Left cardiac atrium (tissue), 4 donors: ENCODE results near the gene SLC9A7. TPM values are rescaled to one million over a fixed set of nuclear protein-coding genes. Genes with fewer than 3 reads are reported as not detected.
"Not testable (repeated sequence)": the region's sequence is repeated elsewhere in the genome, so short reads cannot be mapped to it uniquely, and the experiment has no call there.

Source experiments
- ATAC-seq, 2 donors: fragments of 200-7000 bp; cut with Tn5 transposase; one replicate each; pipeline ENCODE4 v1.9.1; 2020; ENCODE audit warnings: mild to moderate bottlenecking in 2 of 2, moderate library complexity in 2 of 2
- DNase-seq: peaks from one replicate; pipeline ENCODE4 v3.0.0-alpha.2; 2020
- intact Hi-C, 2 donors: fragments of 100-400 bp; cut with DNase I; formaldehyde crosslinking; loops; one replicate each; pipeline versions ENCODE4 v1.14.1 to v1.15.1; 2022 to 2023
- total RNA-seq, 2 donors: library from RNA; stranded (reverse); fragmentation: NEBNext Ultra II Directional; extraction: Animal tissue kit (Norgen Biotek cat#: 25700); gene quantifications; one replicate each; pipeline ENCODE4 v1.2.1, GENCODE V29; 2021
- donor health status: DM: no; HTN: yes; CAD: no.
- donor health status: DM: no; HTN: yes; CAD: no; lungs with severe emphysema.
- donor health status: DM: yes; HTN: yes; CAD: no.
- donor health status: Dilated cardiomyopathy.

The SLC9A7 gene
- total RNA-seq, 2 donors from 2014 or later = 4.0 to 4.8 TPM

DNA sequence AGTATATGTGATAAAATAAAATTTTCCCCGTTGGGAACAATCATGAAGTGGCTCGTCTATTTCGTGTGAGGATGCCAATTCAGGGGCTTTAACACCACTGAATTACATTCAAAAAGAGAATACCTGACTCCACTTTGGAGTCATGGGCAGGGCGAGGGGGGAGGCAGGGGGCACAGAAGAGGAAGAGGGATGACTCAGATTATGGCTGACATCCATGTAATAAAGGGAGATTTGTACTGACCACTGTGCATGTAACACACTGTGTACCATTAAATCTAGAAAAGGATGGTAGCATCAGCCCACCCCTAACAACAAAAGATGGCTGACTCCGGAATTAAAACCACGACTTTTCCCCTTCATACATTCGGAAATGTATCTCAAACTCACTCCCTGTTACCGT is 1.3 kb downstream of the SLC9A7 start:
- no peak for DNase-seq
- intact Hi-C loops = no loop called here
- no peak for ATAC-seq

DNA sequence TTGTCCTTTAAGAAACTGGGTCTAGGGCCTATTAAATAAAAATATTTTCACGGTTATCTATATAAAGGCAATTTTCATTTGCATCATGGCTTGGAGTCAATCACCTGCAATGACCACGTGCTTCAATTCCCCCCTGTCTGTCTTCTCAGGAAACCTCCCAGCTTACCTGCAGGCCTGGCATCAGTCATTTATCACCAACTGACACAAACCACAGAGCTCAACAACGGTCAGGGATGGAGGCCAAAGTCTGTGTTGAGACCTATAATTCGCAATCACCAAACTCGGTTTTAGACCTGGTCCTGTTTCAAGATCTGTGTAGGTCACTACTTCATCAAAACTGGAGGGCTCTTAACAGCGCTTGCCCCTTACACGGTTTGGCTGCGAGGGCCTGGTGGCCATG is 1.9 kb downstream of the SLC9A7 start:
- intact Hi-C loops = no loop called here

DNA sequence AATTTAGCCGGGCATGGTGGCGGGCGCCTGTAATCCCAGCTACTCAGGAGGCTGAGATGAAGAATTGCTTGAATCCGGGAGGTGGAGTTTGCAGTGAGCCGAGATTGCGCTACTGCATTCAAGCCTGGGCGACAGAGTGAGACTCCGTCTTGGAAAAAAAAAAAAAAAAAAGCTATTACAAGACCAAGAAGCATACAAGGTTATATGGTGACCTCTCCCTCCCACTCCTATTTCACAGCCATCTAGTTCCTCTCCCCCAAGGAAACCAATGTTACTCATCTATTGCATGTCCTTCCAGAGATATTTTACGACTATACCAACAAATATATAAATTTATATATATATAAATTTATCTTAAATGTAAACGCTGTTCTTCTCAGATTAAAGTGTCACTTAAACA is 3.2 kb downstream of the SLC9A7 start:
- ATAC-seq = no peak
- intact Hi-C loops = no loop called here

More for the DNA sequence above, 1.9 kb downstream of the SLC9A7 start:
- no peak for DNase-seq
- no peak for ATAC-seq

DNA sequence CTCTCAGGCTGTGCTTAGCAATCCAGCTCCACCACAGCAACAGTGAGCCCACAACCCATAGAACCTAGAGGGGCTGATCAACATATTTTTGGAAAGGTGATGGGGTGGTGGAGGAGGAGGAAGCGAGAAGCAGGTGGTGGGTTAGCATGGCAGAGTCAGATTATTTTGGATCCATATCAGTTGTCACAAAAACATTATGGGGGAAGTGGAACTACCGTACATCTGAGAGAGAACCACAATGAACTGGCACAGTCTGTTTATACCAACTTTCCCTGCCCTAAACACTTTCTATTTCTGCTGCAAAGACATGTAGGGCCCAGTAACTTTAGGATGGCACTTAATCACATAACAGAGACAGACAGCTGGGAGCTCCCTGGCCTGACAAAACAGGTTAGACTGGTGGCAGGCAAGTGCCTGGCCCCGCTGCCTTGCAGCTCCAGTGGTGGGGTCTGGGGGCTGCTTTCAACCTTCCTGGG is 4.3 kb downstream of the SLC9A7 start:
- DNase-seq (no peak), ATAC-seq (no peak)
- intact Hi-C loops = no loop called here

More for the DNA sequence above, 3.2 kb downstream of the SLC9A7 start:
- DNase-seq = no peak

DNA sequence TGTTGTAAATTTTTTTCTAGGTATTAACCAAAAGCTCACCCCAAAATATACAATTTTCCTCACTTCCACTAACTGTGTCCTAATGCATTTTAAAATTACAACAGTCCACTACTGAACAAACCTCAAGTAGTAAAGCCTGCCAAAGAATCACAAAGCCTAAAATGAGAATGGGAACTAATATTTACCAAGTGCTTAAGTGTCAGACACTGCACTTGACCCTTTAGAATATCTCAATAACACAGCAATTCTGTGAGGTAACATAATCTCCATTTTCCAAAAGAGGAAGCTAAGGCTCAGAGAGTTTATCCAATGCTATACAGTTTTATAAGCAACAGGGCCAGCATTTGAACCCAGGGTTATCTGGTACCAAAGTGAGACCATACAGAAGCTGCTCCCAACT is 4.9 kb downstream of the SLC9A7 start:
- intact Hi-C loops = no loop called here
- DNase-seq (no peak), ATAC-seq (no peak)

DNA sequence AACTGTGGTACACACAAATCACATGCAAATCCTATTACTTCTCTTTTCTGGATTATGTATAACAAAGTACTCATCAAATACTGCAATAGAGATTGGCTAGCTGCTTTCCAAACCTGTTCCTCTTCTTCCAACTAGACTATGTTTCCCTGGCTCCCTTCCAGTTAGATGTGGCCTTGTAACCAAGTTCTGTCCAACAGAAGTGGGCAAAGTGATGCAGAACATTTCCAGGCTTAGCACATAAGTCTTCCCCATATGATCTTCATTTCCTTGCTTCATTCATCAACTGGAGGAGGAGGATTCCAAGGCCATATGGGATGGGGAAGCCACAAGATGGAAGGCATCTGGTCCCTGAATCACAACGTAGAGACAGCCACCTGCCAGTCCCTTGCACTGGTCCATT is 8.0 kb downstream of the SLC9A7 start:
- no peak for DNase-seq
- intact Hi-C loops = no loop called here

DNA sequence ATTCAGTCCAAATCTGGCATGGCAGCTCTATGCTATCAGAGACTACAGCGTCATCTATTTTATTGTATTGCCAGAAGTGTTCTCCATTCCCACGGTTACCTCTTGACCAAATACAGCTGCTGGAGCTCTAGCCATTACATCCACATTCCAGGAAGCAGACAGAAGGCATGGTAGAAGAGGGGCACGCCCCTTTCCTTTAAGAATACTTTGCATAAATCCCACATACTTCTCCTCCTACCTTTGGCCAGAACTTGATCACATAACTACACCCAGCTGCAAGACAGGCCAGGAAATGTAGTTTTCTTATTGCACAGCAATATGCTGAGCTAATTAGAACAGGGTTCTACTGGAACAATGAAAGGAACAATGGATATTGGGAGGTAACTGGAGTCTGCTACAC is 14.9 kb downstream of the SLC9A7 start:
- intact Hi-C loops = no loop called here
- DNase-seq = no peak
- no peak for ATAC-seq

More for the DNA sequence above, 8.0 kb downstream of the SLC9A7 start:
- ATAC-seq = no peak

DNA sequence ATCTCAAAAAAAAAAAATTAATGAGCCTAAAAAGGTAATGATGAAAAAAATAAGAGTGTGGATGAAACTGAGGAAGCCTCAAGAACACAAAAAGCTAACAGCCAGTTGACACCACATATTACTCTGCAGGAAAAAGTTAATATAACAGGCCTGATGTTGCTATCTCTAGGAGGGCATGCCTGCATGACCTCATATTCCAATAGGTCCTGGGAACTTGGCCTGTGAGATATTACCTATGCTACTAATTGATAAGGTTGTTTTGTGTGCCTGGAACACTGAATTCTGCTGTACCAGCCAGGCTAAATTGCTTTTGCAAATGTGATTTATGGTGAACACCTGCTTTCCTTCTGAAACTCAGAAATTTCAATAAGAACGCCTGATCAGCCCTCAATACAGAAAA is 15.9 kb downstream of the SLC9A7 start:
- DNase-seq (no peak), ATAC-seq (no peak)
- intact Hi-C loops = no loop called here

DNA sequence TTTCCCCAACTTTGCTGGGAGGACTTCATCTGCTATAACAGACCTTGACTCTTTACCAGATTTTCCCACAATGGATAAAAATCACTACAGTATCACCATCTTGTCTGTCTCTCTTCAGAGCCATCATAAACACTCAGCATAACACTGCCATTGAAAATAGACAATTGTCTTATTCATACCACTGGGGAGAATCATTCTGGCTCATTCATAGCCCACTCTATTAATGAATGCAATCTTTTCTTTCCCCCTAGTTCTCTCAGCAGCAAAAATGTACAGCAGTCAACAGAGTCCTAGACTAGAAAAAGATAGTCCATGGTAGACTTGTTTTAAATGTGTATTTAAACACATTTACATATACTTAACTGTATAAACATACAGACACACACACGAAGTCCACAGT is 19.2 kb downstream of the SLC9A7 start:
- DNase-seq (no peak), ATAC-seq (no peak)
- intact Hi-C loops = no loop called here

DNA sequence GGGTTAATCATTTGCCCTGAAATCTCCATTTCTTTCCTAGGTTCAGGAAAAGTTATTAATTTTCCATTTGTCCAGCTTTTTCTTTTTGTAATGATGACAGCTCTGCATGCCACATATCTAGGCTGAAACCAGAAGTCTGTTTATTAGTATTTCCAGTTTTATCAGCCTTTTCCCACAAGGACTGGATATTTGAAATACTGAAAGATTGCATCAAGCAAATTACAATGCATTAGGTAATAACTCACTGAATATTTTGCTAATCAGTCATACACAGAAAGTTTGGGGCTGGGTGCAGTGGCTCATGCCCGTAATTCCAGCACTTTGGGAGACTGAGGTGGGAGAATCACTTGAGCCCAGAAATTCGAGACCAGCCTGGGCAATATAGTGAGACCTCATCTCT is 21.5 kb downstream of the SLC9A7 start:
- intact Hi-C loops = no loop called here
- no peak for DNase-seq
- ATAC-seq = no peak

DNA sequence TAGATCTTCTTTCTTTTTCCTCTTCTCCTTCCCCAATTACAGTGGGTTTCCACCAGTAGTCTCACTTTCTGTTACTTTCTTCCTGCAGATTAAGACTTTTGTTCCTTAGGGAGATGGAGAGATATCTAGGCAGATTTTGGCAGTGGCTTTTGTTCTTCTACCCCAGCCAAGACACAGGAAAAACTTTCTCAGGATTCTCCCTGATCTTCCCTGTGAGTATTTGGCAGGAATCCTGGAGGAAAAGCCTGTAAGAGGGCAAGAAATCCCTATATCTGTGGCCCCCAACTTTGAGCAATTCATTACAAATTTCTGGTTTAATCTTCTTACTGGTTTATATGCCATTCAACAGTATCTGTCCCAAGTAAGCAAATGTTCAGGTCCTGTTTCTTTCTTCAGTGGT is 21.9 kb downstream of the SLC9A7 start:
- DNase-seq (no peak), ATAC-seq (no peak)
- intact Hi-C loops = no loop called here

DNA sequence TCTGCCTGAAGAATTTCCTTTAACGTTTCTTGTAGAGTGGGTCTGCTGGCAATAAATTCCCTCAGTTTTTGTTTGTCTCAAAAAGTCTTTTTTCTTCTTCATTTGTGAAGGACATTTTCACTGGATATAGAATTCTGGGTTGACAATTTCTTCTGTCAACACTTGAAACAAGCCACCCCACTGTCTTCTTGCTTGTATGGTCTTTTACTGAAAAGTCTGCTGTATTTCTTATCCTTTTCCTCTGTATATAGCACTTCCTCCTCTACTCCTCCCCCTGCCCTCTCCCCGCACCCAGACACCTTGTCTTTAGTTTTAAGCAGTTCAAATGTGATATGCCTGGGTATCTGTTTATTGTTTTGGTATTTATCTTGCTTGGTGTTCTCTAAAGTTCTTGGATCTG is 23.3 kb downstream of the SLC9A7 start:
- DNase-seq = no peak
- intact Hi-C loops = no loop called here
- ATAC-seq = no peak

DNA sequence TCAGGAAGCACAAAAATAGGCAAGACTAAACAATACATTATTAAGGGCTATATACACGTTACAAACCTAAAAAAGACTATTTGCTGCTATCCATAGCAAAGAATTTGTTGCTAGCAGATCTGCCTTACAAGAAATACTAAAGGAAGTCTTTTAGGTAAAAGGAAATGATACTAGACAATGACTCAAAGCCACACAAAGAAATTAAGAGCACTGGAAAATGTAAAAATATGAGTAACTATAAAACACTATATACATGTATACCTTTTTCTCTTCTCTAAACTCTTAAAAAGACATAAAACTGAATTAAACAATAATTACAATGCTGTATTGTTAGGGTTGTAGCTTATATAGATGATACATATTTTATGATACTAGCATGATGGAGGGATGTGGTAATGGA is 25.7 kb downstream of the SLC9A7 start:
- intact Hi-C loops = no loop called here
- DNase-seq (no peak), ATAC-seq (no peak)

DNA sequence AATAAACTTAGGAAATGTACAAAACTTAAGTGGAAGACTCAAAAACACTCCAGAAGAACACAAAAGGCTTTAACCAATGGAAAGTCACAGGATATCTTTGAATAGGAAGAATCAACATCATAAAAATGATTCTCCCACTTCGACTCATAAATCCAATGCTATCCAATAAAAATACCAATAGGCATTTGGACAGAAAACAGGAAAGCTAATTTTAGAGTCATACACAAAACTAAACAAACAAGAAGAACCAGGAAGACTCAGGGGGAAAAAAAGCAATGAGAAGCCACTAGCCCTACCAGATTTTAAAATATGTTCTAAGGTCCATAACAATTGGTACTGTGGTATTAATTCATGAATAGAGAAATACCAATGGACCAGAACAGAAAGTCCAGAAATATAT is 28.2 kb downstream of the SLC9A7 start:
- no peak for ATAC-seq
- intact Hi-C loops = no loop called here
- no peak for DNase-seq

DNA sequence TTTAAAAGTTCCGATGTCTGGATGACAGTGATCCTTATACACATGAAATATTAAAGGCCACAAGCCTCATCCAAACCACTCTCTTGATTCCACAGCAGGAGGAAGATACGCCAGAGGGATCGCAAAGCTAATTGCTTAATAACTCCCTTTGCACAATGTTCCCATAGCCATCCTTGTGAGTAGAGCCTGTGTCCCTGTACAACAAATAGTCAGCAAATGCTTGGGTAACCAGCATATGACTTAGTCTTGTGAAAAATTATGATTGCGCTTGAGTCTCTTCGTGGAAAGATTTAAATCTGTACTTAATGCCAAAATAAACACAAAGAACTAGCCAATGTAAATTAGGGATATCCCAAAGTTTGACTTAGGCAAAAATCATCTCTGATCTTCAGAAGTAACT is 31.5 kb downstream of the SLC9A7 start:
- DNase-seq (no peak), ATAC-seq (no peak)
- intact Hi-C loops = no loop called here

DNA sequence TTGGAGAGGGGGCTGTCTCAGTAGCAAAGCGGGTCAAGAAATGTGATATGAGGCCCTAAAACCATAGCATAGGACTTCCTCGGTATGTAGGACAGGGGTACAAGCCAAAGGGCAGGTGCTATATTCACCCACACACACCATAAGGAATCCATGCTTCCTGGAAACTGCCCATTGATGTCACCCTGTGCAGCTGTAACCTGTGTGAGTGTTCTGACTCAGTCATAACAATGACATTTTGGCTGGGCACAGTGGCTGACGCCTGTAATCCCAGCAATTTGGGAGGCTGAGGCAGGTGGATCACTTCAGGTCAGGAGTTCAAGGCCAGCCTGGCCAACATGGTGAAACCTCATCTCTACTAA is 35.4 kb downstream of the SLC9A7 start:
- intact Hi-C loops, ATAC-seq, DNase-seq: not testable (repeated sequence)

DNA sequence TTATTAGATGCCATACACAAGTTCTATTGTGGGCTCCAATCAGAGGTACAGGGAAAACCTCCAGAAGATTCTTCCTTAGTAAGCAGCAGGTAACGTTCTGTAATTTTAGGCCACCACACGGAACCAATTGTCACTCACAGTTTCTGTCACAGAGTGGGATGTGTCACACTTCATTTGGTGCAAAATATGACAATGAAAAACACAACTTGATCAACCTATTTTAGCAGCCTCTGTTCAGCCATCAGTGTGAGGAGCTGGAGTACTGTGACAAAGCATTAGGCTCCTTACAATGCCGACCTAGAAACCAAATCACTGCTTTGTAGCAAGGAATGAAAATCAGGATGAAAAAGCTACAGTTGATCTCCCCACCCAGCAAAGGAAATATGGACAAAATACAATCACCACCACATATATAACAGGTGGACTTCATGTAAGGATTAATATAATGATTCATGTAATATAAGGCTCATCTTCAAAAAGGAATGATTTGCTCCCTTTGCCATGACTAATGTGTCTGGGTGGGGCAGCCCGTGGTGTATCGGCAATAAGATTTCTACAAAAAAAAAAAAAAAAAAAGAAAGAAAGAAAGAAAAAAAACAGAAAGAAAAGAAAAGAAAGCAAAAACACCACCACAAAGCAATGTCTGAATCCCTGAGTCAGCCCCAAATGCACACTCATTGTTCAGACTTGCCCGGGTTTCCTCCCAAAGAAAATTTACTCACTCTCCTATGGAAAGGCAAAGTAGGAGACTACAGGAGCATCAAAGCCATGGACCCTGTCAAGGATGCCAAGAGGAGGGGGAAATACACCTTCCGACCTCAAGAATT is 36.0 kb downstream of the SLC9A7 start:
- intact Hi-C loops = no loop called here
- ATAC-seq (no peak), DNase-seq (no peak)

DNA sequence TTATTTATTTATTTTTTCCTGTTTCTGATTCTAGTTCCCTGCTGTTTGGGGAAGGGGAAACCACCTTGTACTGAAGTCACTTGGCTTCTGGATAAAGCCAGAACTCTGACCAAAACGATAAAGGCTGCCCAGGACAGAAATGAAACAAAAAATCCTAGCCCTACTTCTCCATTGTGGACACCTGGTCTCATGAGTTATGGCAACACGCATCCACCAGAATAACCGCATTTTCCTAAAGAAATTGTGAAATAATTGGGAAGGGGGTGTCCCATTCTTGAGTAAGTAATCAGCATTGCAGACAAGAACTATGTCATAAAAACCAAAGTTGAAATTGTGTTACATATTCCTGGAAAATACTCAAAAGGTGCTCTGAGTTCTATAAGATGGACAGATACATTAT is 42.1 kb downstream of the SLC9A7 start:
- DNase-seq = no peak
- intact Hi-C loops = no loop called here
- ATAC-seq = no peak

DNA sequence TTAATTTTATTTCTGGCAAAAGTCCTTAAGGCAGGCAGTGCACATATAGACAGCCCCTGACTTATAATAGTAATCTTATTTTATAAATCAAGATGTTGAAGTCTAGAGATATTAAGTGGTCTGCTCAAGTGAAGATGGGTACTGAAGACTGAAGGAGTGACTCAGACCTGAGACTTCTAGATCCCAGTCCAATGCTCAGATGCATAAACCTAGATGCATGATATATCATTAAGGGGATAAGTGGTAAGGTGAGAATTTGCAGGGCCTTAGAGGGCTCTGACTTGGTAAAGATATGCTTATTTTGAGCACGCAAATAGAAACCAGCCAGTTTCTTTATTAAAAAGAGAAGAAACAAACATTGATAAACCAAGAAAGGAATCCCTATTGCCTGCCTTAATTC is 42.9 kb downstream of the SLC9A7 start:
- DNase-seq = no peak
- intact Hi-C loops = no loop called here
- ATAC-seq = no peak

DNA sequence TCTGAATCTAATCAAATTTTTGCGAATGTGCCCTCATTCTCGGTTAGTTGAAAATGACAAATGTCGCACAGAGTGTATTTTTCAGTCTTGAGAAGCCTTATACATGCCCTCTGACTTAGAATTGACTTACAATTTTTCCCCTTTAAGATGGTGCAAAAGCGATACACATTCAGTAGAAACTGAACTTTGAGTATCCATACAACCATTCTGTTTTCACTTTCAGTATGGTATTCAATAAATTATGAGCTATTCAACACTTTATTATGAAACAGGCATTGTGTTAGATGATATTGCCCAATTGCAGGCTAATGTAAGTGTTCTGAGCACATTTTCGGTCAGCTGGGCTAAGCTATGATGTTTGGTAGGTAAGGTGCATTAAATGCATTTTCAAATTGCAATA is 43.4 kb downstream of the SLC9A7 start:
- no peak for ATAC-seq
- intact Hi-C loops = no loop called here
- no peak for DNase-seq

DNA sequence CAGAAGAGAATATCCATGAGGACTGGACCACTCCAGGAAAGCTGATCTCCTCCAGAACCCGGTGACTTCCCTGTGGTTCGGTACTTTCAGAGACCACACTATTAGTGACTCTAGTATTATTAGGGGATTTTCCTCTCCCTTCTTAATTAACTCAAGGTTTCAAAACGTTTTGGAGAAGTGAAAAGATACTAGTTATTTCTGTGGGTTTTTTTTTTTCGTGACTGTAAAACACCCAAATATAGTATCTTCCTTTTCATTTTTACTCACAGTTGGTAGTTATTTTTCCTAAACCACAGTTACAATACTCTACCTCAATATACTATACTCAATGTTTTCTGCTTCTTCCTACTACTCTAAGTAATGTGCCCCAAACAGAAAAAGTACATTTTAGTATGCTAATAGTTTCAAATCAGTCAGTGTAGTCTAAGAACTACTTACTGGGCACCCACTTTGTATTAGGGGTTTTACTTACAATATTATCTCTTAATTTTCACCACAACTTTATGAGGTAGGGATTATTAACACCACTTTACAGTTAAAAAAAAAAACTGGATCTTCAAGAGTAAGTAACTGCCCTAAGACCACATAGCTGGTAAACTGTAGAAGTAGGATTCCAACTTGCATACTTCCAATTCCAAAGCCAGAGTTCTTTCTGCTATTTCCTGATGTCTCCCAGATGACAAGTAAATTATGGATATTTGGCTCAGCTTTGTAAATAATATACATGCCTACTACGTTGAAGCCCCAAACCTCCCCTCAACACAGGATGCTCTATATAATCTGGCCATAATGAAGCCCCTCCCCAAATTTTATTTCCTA is 45.0 kb downstream of the SLC9A7 start:
- intact Hi-C loops = no loop called here
- ATAC-seq (no peak), DNase-seq (no peak)
